GM12891 (cell line): ENCODE data around the gene PITPNM1.

Experiments used
- POLR2A ChIP-seq: IDR thresholded peaks from 2 replicates; pipeline ENCODE4 v1.6.1; 2011; ENCODE audit warnings: low read depth, low read length, control low read depth
- TAF1 ChIP-seq: IDR thresholded peaks from 2 replicates; pipeline ENCODE4 v1.6.1; 2011; ENCODE audit warnings: low read depth, low read length, control low read depth

DNA sequence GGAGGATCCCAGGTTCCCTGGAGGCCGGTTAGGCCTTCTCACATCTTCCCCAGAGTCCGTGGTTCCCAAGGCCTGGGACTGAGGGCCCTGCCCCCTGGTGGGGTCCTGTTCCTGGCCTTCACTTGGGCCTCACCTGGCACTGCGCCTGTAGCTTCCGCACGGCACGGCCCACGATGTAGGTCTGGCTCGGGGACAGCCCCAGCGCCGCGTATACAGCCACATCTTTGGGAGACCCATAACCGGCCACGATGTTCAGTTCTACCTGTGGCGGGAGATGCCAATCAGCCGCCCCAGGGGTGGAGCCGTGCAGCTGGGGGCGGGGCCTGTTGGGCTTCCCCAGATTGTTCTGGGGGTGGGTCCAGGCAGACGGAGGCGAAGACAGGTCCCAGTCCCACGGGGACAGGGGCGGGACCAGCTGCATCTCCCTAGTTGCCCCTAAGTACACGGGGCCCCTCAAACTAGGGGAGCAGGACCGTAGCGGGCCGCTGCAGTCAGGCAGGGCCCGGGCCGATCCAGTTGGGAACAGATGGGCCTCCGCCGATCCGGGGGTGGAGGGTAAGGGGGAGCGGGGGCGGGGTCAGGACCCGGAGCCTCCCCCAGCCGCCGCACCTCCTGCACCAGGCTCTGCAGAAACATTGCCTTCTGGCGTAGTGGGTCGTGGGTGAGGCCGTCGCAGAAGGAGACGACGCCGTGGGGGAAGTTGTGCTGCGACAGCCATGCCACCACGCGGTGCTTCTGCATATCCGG is 12.2 kb downstream of the PITPNM1 start:
- no peak for TF ChIP-seq POLR2A
- no peak for TF ChIP-seq TAF1
